Uterus (tissue), 2 donors: ENCODE measurements around the gene INPP5K.

Experiments
- CTCF ChIP-seq, 4 experiments: fragments of 200-600 bp in 2 of 4; fragments of 450-650 bp in 2 of 4; sonication (generic) in 2 of 4; IDR thresholded peaks; one replicate each; pipeline ENCODE4 v1.5.1; 2016 to 2019; ENCODE audit warnings: antibody characterized with exemption in 4 of 4, mild to moderate bottlenecking in 2 of 4, moderate library complexity in 1 of 4
- POLR2A ChIP-seq, 2 donors: fragments of 450-650 bp; IDR thresholded peaks; one replicate each; pipeline ENCODE4 v1.6.1; 2016; ENCODE audit warnings: antibody characterized with exemption in 2 of 2, mild to moderate bottlenecking in 1 of 2, moderate library complexity in 1 of 2

- no peak for TF ChIP-seq CTCF (IDR thresholded peaks at IDR 0.05)
- no peak for TF ChIP-seq POLR2A (IDR thresholded peaks at IDR 0.05)
These were observed 19.3 kb upstream of the INPP5K start for GRCh38 chr17:1535737-1536136.
